Measurements from ENCODE around the gene TTLL3.
"Not testable (repeated sequence)": the region's sequence is repeated elsewhere in the genome, so short reads cannot be mapped to it uniquely, and the experiment has no call there.

TTLL3 gene

DNA sequence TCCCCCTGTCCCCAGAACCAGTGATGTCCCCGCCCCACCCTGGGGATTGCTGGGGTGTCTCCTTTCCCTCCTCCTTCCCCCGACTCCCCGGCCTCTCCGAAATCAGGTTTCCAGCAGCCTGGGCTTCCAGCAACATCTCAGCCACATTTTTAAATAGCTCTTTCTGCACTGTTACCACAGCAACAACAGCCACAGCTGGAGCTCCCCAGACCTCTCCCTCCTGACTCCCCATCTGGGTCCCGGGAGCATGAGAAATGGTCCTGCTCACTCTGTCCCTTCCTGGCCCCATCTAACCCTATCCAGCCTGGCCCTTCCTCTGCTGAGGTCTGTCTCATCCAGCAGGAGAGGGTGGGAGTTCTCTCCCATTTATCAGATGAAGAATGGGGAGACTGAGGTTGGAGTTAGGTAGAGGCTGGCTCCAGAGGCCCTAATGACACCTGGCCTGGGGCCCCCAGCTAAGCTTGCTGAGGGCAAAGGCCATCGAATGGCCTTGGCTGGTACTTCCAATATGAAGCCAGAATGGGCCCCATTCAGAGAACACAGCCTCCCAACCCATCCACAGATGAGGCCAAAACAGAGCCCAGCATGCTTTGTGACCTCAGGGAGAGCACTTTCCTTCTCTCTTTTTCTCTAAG is 41.8 kb upstream of the TTLL3 start:
- DNase-seq (ENCODE audit: extremely low spot score): no peak
- POLR2A ChIA-PET: no interaction called here
- TF ChIP-seq, protein P1, sequence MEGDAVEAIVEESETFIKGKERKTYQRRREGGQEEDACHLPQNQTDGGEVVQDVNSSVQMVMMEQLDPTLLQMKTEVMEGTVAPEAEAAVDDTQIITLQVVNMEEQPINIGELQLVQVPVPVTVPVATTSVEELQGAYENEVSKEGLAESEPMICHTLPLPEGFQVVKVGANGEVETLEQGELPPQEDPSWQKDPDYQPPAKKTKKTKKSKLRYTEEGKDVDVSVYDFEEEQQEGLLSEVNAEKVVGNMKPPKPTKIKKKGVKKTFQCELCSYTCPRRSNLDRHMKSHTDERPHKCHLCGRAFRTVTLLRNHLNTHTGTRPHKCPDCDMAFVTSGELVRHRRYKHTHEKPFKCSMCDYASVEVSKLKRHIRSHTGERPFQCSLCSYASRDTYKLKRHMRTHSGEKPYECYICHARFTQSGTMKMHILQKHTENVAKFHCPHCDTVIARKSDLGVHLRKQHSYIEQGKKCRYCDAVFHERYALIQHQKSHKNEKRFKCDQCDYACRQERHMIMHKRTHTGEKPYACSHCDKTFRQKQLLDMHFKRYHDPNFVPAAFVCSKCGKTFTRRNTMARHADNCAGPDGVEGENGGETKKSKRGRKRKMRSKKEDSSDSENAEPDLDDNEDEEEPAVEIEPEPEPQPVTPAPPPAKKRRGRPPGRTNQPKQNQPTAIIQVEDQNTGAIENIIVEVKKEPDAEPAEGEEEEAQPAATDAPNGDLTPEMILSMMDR (IDR thresholded peaks at IDR 0.05; ENCODE audit: control extremely low read depth, extremely low read depth, low read depth, missing control alignments): no peak
- CTCF ChIA-PET: interaction anchor here (1.1 to 1.6 kb wide), 3 partner anchors 9 to 14 kb away, joined by 3 to 4 read pairs (median 3); no protein-coding TSS in a partner anchor

DNA sequence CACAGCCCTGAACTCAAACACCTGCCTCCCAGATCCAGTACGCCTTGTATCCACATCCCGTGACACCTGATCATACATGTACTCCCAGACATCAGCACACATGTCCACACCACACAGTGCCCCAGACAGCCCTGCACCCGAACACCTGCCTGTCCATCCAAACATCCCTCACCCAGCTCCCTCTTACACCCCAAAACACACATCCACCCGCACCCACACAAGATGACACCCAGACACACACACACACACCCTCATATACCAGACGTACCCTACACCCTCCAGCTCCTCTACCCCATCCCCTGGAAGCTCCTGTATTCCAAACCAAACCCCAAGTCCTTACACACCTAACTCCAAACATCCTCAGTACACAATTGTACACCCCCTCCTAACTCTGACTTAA is 41.0 kb upstream of the TTLL3 start:
- ChIA-PET CTCF (interaction anchor here (0.9 to 1.2 kb wide), 2 partner anchors 9 to 12 kb away, joined by 3 to 4 read pairs; no protein-coding TSS in a partner anchor), POLR2A (no interaction called here)

DNA sequence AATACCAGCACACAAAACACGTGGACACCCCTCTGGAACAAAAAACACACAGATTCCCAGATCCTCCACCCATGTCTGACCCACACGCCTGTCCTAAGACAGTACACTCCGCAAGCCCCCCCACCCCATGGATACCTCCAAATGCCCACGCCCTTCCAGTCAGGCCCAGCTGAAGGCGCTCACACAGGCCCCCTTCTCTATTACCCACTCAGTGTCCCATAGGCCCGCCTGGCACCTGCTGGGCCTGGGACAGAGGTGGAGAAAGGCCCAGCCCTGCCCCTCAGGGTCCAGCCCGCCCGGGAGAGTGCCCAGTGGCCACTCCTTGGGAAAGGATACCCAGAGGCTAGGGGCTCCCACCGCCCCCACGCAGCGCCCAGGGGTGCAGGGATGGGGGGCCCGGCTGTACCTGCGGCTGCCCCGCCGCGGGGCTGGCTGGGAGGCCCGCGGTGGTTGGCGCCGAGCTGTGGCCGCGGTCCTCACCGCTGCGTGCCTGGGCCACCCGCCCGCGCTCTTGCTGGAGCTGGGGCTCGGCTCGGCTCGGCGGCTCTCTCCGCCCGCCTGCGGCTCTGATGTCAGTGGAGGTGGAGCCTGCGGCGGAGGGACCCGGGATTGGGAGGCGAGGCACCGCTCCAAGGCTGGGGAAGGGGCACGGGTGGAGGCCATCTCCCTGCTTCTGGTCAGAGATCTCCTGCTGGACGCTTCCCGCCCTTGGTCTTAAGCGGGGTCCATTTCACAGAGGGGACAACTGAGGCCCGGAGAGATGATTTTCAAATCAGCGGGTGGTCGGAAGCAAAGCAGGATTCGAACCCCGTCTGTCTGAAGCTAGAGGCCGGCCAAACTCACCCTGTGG is 40.4 kb upstream of the TTLL3 start, which contains the start of gene CAMK1:
TSS of gene CAMK1 (minus strand) at position 522 of the 850 bp plus-strand sequence. CDS start 2,198 bp downstream, outside the sequence.
- peak; percentile 80 for DNase-seq (ENCODE audit: extremely low spot score)
- ChIA-PET CTCF (interaction anchor here (0.7 to 1.2 kb wide), 3 partner anchors 8 to 39 kb away, joined by 3 to 4 read pairs (median 3); no protein-coding TSS in a partner anchor), POLR2A (no interaction called here)
- TF ChIP-seq, protein P1 (IDR thresholded peaks at IDR 0.05; ENCODE audit: control extremely low read depth, extremely low read depth, low read depth, missing control alignments): no peak

More for the DNA sequence above, 41.0 kb upstream of the TTLL3 start:
- TF ChIP-seq, protein P1 (IDR thresholded peaks at IDR 0.05; ENCODE audit: control extremely low read depth, extremely low read depth, low read depth, missing control alignments): no peak
- no peak for DNase-seq (ENCODE audit: extremely low spot score)

DNA sequence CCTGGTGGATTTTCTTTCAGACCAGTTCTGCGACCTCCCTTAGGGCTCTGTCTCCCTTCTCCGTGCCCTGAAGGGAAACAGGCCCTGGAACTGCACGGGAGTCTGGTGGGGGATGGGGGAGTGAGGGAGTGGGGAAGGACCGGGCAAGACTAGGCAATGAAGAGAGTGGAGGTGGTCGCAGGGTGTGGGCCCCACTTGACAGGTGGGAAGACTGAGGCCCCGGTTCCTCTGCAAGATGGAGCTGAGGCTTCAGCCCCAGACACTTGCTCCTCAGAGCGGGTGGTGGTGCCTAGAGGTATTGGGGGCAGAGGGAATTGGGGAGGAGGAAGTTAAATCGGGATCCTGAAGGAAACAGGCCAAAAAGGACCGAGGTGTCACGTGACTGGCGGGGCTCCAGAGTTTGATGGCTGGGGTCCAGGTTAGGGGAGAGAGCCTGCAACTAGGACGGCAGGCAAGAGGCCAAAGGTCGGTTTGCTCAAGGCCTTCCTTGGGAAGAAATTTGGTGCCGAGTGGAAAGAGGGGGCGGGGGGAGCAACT is 39.7 kb upstream of the TTLL3 start:
- ChIA-PET CTCF (no interaction called here), POLR2A (no interaction called here)
- TF ChIP-seq, protein P1 (IDR thresholded peaks at IDR 0.05; ENCODE audit: control extremely low read depth, extremely low read depth, low read depth, missing control alignments): no peak
- no peak for DNase-seq (ENCODE audit: extremely low spot score)

DNA sequence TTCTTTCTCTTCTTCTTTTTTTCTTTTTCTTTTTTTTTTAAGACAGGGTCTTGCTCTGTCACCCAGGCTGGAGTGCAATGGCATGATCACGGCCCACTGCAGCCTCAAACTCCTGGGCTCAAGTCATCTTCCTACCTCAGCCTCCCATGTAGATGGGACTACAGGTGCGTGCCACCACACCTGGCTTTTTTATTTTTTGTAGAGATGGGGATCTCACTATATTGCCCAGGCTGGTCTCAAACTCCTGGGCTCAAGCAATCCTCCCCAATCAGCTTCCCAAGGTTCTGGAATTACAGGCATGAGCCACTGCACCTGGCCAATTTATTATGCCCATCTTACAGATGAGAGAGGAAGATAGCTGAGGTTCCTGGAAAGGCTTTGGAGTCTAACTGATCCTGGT is 39.1 kb upstream of the TTLL3 start:
- POLR2A ChIA-PET; DNase-seq (ENCODE audit: extremely low spot score): not testable (repeated sequence)
- CTCF ChIA-PET: interaction anchor here (1.6 kb wide), 1 partner anchor 11 kb away, joined by 5 read pairs; no protein-coding TSS in a partner anchor

DNA sequence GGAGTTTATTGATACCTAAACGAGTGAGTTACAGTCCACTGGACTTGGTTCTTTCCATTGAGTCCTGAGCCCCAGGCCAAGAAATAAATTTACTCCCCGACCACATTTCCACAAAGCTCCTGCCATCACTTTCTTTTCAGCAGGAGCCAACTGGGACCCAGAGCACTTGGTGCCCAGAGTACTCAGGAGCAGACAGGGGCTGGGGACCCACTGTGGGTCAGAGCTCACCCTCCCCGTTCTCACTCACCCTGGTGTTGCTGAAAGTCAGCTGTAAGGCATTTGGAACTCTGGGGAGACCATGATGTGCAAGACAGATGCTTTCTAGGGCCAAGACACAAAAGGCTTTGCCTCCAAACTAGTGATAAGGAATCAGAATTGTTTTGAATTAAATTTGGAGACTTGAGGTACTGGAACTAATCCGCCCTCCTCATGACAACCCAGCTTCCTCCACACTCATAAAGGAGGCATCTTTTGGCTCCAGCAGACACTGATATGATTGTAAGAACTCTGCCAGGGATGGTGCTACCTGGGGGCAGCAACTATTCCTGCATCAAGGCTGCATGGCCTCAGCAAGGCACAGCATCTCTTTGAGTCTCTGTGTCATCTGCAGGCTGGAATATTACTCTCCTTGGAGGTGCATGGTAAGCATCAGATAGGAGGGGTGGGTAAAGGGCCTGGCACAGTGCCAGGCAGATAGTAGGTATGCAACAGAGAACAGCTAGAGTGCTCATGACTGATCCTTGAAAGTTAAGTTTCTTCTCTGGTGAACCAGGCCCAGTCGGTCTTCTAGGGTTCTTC is 33.0 kb upstream of the TTLL3 start:
- CTCF ChIA-PET: interaction anchor here (0.9 to 1.6 kb wide), 3 partner anchors 8 to 49 kb away, joined by 4 to 6 read pairs (median 5); no protein-coding TSS in a partner anchor
- no peak for DNase-seq (ENCODE audit: extremely low spot score)

More for the DNA sequence above, 33.0 kb upstream of the TTLL3 start:
- POLR2A ChIA-PET: no interaction called here
- TF ChIP-seq, protein P1 (IDR thresholded peaks at IDR 0.05; ENCODE audit: control extremely low read depth, extremely low read depth, low read depth, missing control alignments): no peak
